Nasal cavity respiratory epithelium epithelial cell of viscerocranial mucosa (primary cell): Measurements from ENCODE around the gene SGCA. TPM values are rescaled to one million over a fixed set of nuclear protein-coding genes. Genes with fewer than 3 reads are reported as not detected.

Experiments
- total RNA-seq: library from RNA; depleted of rRNA; stranded (reverse); fragments of >200 nt; gene quantifications from 2 replicates; pipeline ENCODE4 v1.2.3, GENCODE V29; 2014

The SGCA gene
- total RNA-seq = 0.28 TPM in 1 of 2 replicates, not detected in the other

GRCh38 chr17:50165867-50166517, at the start of gene SGCA:
SGCA (plus strand) TSS chr17:50166005; CDS start chr17:50166041, 36 bp downstream.

GRCh38 chr17:50129728-50130558, 35.9 kb upstream of the SGCA start, which contains the start of gene SAMD14:
SAMD14 (minus strand) TSS chr17:50130160; CDS start chr17:50124959, 5,201 bp downstream.

DNA sequence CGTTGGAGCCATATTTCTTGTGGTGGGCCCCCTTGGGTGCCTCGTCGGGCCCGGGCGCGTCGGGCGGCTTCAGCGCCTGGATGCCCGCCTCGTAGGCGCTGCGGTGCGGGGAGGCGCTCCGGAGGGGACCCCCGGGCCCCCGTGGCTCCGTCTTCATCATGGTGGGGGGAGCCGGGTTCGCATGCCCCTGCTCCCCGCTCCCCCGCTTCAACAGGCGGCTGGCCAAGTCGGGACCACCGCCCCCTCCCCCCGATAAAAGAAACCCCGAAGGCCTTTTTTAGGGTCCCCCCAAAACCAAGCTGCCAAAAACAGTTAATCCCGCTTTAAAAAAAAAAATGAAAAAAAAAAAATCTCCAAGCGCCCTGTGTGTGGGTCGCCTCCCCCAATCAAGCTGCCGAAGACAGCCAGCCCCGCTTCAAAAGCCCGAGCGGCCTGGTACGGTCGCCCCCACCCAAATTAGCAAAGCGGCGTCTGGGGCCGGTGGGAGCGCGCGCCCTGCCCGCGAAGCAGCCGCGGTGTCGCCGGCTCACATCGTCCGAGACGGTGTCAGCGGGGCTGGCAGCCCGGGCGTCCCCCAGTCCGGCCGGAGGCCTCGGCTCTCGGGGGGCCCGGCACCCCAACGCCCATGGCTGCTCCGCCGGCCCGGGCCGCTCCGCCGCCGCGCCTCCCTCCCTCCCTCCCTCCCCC, 15.3 kb upstream of the SGCA start, which contains the start of gene PPP1R9B:
Gene PPP1R9B (minus strand): TSS at position 324 of the 687 bp plus-strand sequence. CDS start 164 bp downstream, at position 160.

GRCh38 chr17:50201276-50201854, 35.6 kb downstream of the SGCA start, which contains the start of gene COL1A1:
COL1A1 (minus strand) TSS chr17:50201631; CDS start chr17:50201513, 118 bp downstream.

Other genes with a start within 250 kb of the SGCA start
- gene DLX4, start 196.8 kb upstream of the SGCA start, total RNA-seq = 0.07 TPM in 1 of 2 replicates, not detected in the other
- gene DLX3, start 170.8 kb upstream of the SGCA start, total RNA-seq = 0.14 and 0.34 TPM in 2 replicates
- 768 and 1,097 TPM in 2 replicates for gene ITGA3, start 109.9 kb upstream of the SGCA start, total RNA-seq
- 3.1 and 11.3 TPM in 2 replicates for gene PDK2, start 70.7 kb upstream of the SGCA start, total RNA-seq
- gene SAMD14, start 35.8 kb upstream of the SGCA start, total RNA-seq = 0.28 TPM in 1 of 2 replicates, not detected in the other
- 15.7 and 41.1 TPM in 2 replicates for gene PPP1R9B, start 15.3 kb upstream of the SGCA start, total RNA-seq
- gene COL1A1, start 35.6 kb downstream of the SGCA start, total RNA-seq = 11.3 and 73.1 TPM in 2 replicates
- 0.34 and 1.8 TPM in 2 replicates for gene TMEM92, start 108.5 kb downstream of the SGCA start, total RNA-seq
- gene XYLT2, start 180.1 kb downstream of the SGCA start, total RNA-seq = 27.0 and 48.4 TPM in 2 replicates
- 36.1 and 78.3 TPM in 2 replicates for gene MRPL27, start 207.2 kb downstream of the SGCA start, total RNA-seq
- 0.14 and 0.68 TPM in 2 replicates for gene EME1, start 207.2 kb downstream of the SGCA start, total RNA-seq
- 210 and 309 TPM in 2 replicates for gene LRRC59, start 231.5 kb downstream of the SGCA start, total RNA-seq